AG20443 (cell line): Measurements from ENCODE around the gene RPL18A.

ENCODE experiments used
- DNase-seq: peaks from one replicate; pipeline ENCODE4 v3.0.0; 2012; ENCODE audit warnings: low spot score, mixed read lengths

The RPL18A gene

GRCh38 chr19:17910791-17911360 is 51.2 kb downstream of the RPL18A start:
- DNase-seq = no peak
